PC-3 (cell line): Measurements from ENCODE around the gene RNF138. TPM values are rescaled to one million over a fixed set of nuclear protein-coding genes. Genes with fewer than 3 reads are reported as not detected.
"Not testable (repeated sequence)": the region's sequence is repeated elsewhere in the genome, so short reads cannot be mapped to it uniquely, and the experiment has no call there.

ENCODE experiments used
- ATAC-seq: fragments of 200-7000 bp; cut with Tn5 transposase; 2 replicates; pipeline ENCODE4 v1.9.1; 2020; ENCODE audit warnings: mild to moderate bottlenecking, moderate library complexity
- BruUV-seq: library from RNA; stranded (reverse); fragments of 400-500 nt; replicated peaks from 2 replicates; lab custom pipeline; 2021; lab: Mats Ljungman, UMichigan
- CTCF ChIA-PET: fragments of 300-600 bp; sonication (Branson Sonifier 250); formaldehyde crosslinking; loops from one replicate; lab custom pipeline; 2022; ENCODE audit warnings: antibody characterized with exemption; lab: Charles Lee
- POLR2A ChIA-PET: fragments of 300-600 bp; sonication (Branson Sonifier 250); formaldehyde crosslinking; loops from one replicate; lab custom pipeline; 2022; ENCODE audit warnings: antibody characterized with exemption; ENCODE audit not compliant: unreplicated experiment; lab: Charles Lee
- DNase-seq: peaks from one replicate; pipeline ENCODE4 v3.0.0-alpha.2; 2015
- H2AFZ ChIP-seq: fragments of 300-600 bp; sonication (generic); 2 replicates; pipeline ENCODE4 v1.6.0; 2016; ENCODE audit warnings: antibody characterized with exemption, low read length
- H3F3A ChIP-seq: fragments of 300-600 bp; sonication (generic); one replicate; pipeline ENCODE4 v1.6.0; 2017; ENCODE audit warnings: antibody characterized with exemption, low read length, control low read depth, mild to moderate bottlenecking; ENCODE audit not compliant: unreplicated experiment
- H3K27ac ChIP-seq: fragments of 300-600 bp; sonication (generic); 2 replicates; pipeline ENCODE4 v1.5.1; 2016; ENCODE audit warnings: mild to moderate bottlenecking, low read length
- H3K27me3 ChIP-seq: fragments of 300-600 bp; sonication (generic); 2 replicates; pipeline ENCODE4 v1.6.1; 2016; ENCODE audit warnings: low read length, mixed read lengths
- H3K36me3 ChIP-seq: fragments of 300-600 bp; sonication (generic); 2 replicates; pipeline ENCODE4 v1.6.1; 2016; ENCODE audit warnings: low read depth, mixed run types, low read length, mixed read lengths
- H3K4me1 ChIP-seq: fragments of 300-600 bp; sonication (generic); 2 replicates; pipeline ENCODE4 v1.5.1; 2016; ENCODE audit warnings: low read length; ENCODE audit not compliant: insufficient read depth
- H3K4me2 ChIP-seq: fragments of 300-600 bp; sonication (generic); 2 replicates; pipeline ENCODE4 v1.6.0; 2016; ENCODE audit warnings: low read length
- H3K4me3 ChIP-seq: fragments of 300-600 bp; sonication (generic); 2 replicates; pipeline ENCODE4 v1.5.1; 2016; ENCODE audit warnings: mild to moderate bottlenecking, low read length, mixed read lengths
- H3K79me2 ChIP-seq: fragments of 300-600 bp; sonication (generic); 2 replicates; pipeline ENCODE4 v1.6.1; 2017; ENCODE audit warnings: low read length, mixed read lengths
- H3K9ac ChIP-seq: fragments of 300-600 bp; sonication (generic); 2 replicates; pipeline ENCODE4 v1.6.0; 2016; ENCODE audit warnings: mild to moderate bottlenecking, low read length
- H3K9me2 ChIP-seq: fragments of 300-600 bp; sonication (generic); replicated peaks from 2 replicates; pipeline ENCODE4 v1.6.1; 2016; ENCODE audit warnings: mixed run types, low read length, mixed read lengths
- H3K9me3 ChIP-seq: fragments of 300-600 bp; sonication (generic); 2 replicates; pipeline ENCODE4 v1.6.1; 2016; ENCODE audit warnings: low read length, mixed read lengths
- H4K20me1 ChIP-seq: fragments of 300-600 bp; sonication (generic); 2 replicates; pipeline ENCODE4 v1.6.1; 2016; ENCODE audit warnings: low read length, mixed read lengths
- EZH2 ChIP-seq: fragments of 300-600 bp; sonication (generic); IDR thresholded peaks from one replicate; pipeline ENCODE4 v1.6.1; 2017; ENCODE audit warnings: antibody characterized with exemption, mild to moderate bottlenecking, low read length; ENCODE audit not compliant: unreplicated experiment
- EZH2phosphoT487 ChIP-seq: fragments of 300-600 bp; sonication (generic); IDR thresholded peaks from 2 replicates; pipeline ENCODE4 v1.6.1; 2018; ENCODE audit warnings: mild to moderate bottlenecking, antibody characterized with exemption, low read length, borderline replicate concordance
- intact Hi-C: fragments of 100-400 bp; cut with micrococcal nuclease; formaldehyde crosslinking; loops from 2 replicates; pipeline ENCODE4 v1.9.0; 2023
- total RNA-seq: library from RNA; depleted of rRNA; stranded (reverse); fragments of >200 nt; gene quantifications from 2 replicates; pipeline ENCODE4 v1.2.3, GENCODE V29; 2014
- TF ChIP-seq, protein P1 (sequence below): fragments of 300-600 bp; sonication (generic); conservative IDR thresholded peaks from 2 replicates; pipeline ENCODE4 v1.5.1; 2017; ENCODE audit warnings: antibody characterized with exemption, low read depth, mild to moderate bottlenecking, low read length

RNF138 gene
- total RNA-seq, 1 experiment from 2014 or later = 15.3 TPM

DNA sequence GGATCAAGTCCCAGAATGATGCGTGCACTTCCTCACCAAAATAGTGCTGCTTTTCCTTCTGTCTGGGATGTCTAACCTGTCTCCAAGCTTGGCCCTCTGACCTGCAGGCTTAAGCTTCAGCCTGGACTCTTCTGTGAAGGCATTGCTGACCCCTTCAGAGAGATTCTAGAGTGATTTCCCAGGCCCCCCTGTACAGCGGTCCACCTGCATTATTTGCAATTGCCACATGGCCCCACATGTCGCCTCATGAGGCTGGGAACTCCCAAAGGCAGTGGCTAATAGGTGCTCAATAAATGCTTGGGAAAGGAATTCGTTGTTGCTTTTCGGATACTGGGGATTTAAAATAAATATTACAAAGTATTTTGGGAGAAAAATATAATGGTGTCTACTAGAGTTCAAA is 65.9 kb downstream of the RNF138 start:
- H2AFZ ChIP-seq = no peak overlapping the region
- no peak for TF ChIP-seq EZH2
- TF ChIP-seq EZH2phosphoT487 = no peak
- TF ChIP-seq, protein P1, sequence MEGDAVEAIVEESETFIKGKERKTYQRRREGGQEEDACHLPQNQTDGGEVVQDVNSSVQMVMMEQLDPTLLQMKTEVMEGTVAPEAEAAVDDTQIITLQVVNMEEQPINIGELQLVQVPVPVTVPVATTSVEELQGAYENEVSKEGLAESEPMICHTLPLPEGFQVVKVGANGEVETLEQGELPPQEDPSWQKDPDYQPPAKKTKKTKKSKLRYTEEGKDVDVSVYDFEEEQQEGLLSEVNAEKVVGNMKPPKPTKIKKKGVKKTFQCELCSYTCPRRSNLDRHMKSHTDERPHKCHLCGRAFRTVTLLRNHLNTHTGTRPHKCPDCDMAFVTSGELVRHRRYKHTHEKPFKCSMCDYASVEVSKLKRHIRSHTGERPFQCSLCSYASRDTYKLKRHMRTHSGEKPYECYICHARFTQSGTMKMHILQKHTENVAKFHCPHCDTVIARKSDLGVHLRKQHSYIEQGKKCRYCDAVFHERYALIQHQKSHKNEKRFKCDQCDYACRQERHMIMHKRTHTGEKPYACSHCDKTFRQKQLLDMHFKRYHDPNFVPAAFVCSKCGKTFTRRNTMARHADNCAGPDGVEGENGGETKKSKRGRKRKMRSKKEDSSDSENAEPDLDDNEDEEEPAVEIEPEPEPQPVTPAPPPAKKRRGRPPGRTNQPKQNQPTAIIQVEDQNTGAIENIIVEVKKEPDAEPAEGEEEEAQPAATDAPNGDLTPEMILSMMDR = no peak
- no peak overlapping the region for H3K27ac ChIP-seq
- no TSS peak for BruUV-seq
- no peaks in the 10 kb centered on the region for H3K9me2 ChIP-seq
- intact Hi-C loops = no loop called here
- no peaks in the 10 kb centered on the region for H3K4me1 ChIP-seq
- no peaks in the 10 kb centered on the region for H3K9me3 ChIP-seq
- H3K9ac ChIP-seq = no peak overlapping the region
- H3K4me3 ChIP-seq = no peak overlapping the region
- ChIA-PET POLR2A (interaction anchor here (0.7 kb wide), 1 partner anchor 214 kb away, joined by 4 read pairs; no protein-coding TSS in a partner anchor), CTCF (interaction anchor here (0.5 to 1.4 kb wide), 9 partner anchors 40 to 557 kb away, joined by 3 to 17 read pairs (median 8); partner anchors contain the start of gene GAREM1)
- H3F3A ChIP-seq = no peaks in the 10 kb centered on the region
- H3K79me2 ChIP-seq = no peaks in the 10 kb centered on the region
- no peaks in the 10 kb centered on the region for H4K20me1 ChIP-seq
- H3K4me2 ChIP-seq = peak overlapping the region; percentile 76; the same call in 1 of the 2 replicates
- H3K36me3 ChIP-seq = no peaks in the 10 kb centered on the region
- DNase-seq (no peak), ATAC-seq (no peak)
- H3K27me3 ChIP-seq = no peaks in the 10 kb centered on the region

DNA sequence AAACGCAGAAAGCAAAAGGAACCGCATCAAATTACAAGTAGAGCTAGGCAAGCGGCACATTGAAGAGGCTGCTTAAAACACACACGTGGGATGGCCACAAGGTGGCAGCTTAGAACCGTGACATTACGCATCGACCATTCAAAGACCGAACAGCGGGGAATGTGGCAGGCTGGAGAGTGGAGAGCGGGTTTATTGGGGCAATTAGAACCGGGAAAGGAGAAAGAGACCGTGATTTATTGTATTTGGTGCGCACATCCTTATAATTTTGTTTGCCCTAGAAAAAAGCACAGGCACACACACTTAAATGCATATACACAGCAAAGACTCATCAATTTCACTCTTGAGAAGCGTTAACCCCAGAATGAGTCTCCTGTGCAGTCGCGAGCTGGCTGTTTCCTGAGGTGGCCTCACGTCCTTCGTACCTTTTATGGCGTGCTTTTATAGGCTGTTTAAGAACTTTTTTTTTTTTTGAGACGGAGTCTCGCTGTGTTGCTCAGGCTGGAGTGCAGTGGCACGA is 66.5 kb downstream of the RNF138 start:
- ChIA-PET POLR2A (interaction anchor here (0.6 to 0.7 kb wide), 2 partner anchors 215 to 397 kb away, joined by 4 read pairs; no protein-coding TSS in a partner anchor), CTCF (interaction anchor here (0.5 to 1.4 kb wide), 10 partner anchors 40 to 409 kb away, joined by 3 to 17 read pairs (median 6); partner anchors contain the start of gene GAREM1)
- TF ChIP-seq, protein P1 = peak; percentile 66
- no peak for TF ChIP-seq EZH2
- H4K20me1 ChIP-seq = no peaks in the 10 kb centered on the region
- no peaks in the 10 kb centered on the region for H3K4me1 ChIP-seq
- H3K27me3 ChIP-seq = no peaks in the 10 kb centered on the region
- DNase-seq (peak; percentile 75), ATAC-seq (peak; percentile 95)
- H3K27ac ChIP-seq = no peak overlapping the region
- H3K9me2 ChIP-seq = no peaks in the 10 kb centered on the region
- H2AFZ ChIP-seq = peak overlapping the region; percentile 61
- peak overlapping the region; percentile 76 for H3K4me2 ChIP-seq
- no peak overlapping the region for H3K9ac ChIP-seq
- intact Hi-C loops = loop anchor here (1.0 to 2.0 kb wide), 3 partner anchors 113 to 394 kb away; partner anchors contain the start of gene GAREM1
- BruUV-seq = no TSS peak
- H3K9me3 ChIP-seq = no peaks in the 10 kb centered on the region
- H3K36me3 ChIP-seq = no peaks in the 10 kb centered on the region
- H3F3A ChIP-seq = no peaks in the 10 kb centered on the region
- H3K4me3 ChIP-seq = peak overlapping the region; percentile 54; the same call in 1 of the 2 replicates
- H3K79me2 ChIP-seq = no peaks in the 10 kb centered on the region

DNA sequence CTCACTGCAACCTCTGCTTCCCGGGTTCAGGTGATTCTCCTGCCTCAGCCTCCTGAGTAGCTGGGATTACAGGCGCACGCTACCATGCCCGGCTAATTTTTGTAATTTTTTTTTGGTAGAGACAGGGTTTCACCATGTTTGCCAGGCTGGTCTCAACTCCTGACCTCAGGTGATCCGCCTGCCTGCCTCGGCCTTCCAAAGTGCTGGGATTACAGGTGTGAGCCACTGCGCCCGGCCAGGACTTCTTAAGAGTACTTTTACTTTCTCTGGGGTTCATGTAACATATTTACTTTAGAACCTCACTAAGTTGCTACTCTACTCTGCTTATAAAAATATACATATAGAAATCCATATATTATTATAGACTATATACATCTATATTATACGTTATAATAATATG is 67.0 kb downstream of the RNF138 start:
- Histone ChIP-seq H2AFZ (peak overlapping the region; percentile 61; the same call in 1 of the 2 replicates), H3K4me2 (peak overlapping the region; percentile 76), H3K4me3 (peak overlapping the region; percentile 54; the same call in 1 of the 2 replicates)
- H3K9me3 ChIP-seq, BruUV-seq, H4K20me1 ChIP-seq, H3K9ac ChIP-seq, H3K27ac ChIP-seq, H3K9me2 ChIP-seq, ATAC-seq, POLR2A ChIA-PET, H3F3A ChIP-seq, H3K4me1 ChIP-seq, DNase-seq, H3K79me2 ChIP-seq, H3K27me3 ChIP-seq, H3K36me3 ChIP-seq: not testable (repeated sequence)
- CTCF ChIA-PET = interaction anchor here (1.0 to 1.4 kb wide), 6 partner anchors 103 to 408 kb away, joined by 3 to 17 read pairs (median 8); partner anchors contain the start of gene GAREM1
- intact Hi-C loops = loop anchor here (1.0 to 2.0 kb wide), 3 partner anchors 112 to 394 kb away; partner anchors contain the start of gene GAREM1
